ENCODE measurements around the gene TPRG1L.
"Not testable (repeated sequence)": the region's sequence is repeated elsewhere in the genome, so short reads cannot be mapped to it uniquely, and the experiment has no call there.

Gene TPRG1L

DNA sequence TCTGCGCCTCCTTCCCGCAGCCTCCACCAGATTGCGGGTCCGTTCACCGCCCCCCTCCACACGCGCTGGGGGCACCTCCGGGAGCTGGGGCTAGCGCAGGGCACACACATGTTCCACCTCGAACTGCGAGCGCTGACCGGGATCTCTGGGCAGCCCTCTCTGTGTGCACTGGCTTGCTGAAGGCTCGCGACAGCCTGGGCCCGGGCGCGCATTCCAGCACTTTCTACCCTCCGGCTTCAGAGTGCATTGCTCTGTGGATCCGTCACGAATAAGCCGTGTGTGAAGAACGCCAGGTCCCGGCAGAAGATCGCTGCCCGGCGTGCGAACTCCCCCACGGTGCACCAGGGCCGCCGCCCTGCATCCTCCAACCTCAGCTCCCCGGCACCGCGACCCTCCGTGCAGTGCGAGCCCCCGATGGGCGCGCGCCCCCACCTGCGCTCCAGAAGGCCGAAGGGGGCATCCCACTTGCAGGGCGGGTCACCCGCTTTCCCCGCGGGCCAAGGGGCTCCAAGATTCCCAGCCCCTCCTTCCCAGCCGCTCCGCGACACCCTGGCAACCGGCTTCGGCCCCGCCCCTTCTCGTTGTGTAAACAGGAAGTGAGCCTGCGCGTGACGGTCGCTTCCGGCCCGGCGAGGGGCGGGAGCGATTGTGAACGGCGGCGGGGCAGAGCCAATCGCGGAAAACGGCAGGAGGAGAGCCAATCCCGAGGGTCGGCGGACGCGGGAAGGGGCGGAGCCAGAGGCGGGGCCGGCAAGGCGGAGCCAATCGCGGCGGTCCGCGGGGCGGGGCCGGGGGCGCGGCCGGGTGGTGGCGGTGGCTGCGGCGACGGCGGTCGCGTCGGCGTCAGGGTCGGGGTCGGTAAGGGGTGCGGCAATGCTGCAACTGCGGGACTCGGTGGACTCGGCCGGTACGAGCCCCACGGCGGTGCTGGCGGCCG is at the start of gene TPRG1L:
Gene TPRG1L, plus strand, starts transcription at position 816 of the 937 bp plus-strand sequence. Its CDS starts 58 bp downstream, at position 874.
- TF ChIP-seq, protein P1, sequence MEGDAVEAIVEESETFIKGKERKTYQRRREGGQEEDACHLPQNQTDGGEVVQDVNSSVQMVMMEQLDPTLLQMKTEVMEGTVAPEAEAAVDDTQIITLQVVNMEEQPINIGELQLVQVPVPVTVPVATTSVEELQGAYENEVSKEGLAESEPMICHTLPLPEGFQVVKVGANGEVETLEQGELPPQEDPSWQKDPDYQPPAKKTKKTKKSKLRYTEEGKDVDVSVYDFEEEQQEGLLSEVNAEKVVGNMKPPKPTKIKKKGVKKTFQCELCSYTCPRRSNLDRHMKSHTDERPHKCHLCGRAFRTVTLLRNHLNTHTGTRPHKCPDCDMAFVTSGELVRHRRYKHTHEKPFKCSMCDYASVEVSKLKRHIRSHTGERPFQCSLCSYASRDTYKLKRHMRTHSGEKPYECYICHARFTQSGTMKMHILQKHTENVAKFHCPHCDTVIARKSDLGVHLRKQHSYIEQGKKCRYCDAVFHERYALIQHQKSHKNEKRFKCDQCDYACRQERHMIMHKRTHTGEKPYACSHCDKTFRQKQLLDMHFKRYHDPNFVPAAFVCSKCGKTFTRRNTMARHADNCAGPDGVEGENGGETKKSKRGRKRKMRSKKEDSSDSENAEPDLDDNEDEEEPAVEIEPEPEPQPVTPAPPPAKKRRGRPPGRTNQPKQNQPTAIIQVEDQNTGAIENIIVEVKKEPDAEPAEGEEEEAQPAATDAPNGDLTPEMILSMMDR (conservative IDR thresholded peaks at IDR 0.05; ENCODE audit: low read depth, low read length), result no peak
- H3K4me3 ChIP-seq (ENCODE audit: low read length), result peak within 1 kb of the TSS; percentile 86
- peak; percentile 75 for DNase-seq (ENCODE audit: low read depth)

DNA sequence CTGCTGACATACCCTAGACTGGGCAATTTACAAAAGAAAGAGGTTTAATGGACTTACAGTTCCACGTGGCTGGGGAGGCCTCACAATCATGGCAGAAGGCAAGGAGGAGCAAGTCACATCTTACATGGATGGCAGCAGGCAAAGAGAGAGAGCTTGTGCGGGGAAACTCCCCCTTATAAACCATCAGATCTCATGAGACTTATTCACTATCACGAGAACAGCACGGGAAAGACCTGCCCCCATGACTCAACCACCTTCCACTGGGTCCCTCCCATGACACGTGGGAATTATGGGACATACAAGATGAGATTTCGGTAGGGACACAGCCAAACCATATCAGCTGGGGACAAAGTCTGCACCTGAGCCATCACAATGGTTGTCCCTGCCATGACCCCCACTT is 49.3 kb upstream of the TPRG1L start:
- DNase-seq (ENCODE audit: low read depth); H3K4me3 ChIP-seq (ENCODE audit: low read length): not testable (repeated sequence)

DNA sequence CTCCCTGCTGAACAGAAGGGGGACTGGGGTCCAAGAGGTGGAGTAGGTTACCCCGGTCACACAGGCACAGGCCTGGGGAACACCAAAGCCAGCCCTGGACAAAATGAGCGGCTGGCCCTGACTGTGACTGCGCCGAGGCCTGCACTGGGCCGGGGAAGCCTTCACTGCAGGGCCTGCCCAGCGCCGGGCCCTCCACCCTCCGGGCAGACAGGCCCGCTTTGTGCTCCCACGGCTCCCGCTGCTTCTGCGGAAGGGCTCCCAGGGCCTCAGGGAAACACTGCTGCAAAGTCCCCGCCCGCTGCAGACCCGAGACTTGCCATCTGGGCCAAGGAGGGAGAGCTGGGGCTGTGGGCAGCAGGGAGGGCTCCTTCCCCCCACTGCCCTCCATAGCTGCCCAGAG is 48.8 kb upstream of the TPRG1L start:
- TF ChIP-seq, protein P1 (conservative IDR thresholded peaks at IDR 0.05; ENCODE audit: low read depth, low read length), result no peak
- no peak for DNase-seq (ENCODE audit: low read depth)
- H3K4me3 ChIP-seq (ENCODE audit: low read length), result no peak overlapping the region

DNA sequence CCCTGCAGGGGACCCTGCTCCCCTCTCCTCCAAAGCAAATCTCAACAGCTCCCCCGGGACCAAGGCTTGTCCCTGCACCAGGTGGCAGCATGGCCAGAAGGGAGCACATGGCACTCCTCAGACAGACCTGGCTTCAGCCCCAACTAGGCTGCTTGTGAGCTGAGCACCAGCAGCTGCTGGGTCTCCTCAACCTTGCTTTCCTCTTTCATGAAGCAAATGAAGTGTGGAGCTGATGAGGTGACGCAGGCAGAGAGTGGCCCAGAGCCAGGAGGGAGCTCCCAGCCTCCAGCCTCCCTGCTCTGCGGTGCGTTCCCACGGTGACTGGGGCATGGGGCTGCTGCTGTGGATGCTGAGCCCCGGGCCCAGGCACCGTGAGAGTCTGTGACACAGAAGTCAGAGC is 47.5 kb upstream of the TPRG1L start:
- TF ChIP-seq, protein P1 (conservative IDR thresholded peaks at IDR 0.05; ENCODE audit: low read depth, low read length), result peak; percentile 3
- H3K4me3 ChIP-seq (ENCODE audit: low read length), result no peak overlapping the region
- DNase-seq (ENCODE audit: low read depth), result peak; percentile 46

DNA sequence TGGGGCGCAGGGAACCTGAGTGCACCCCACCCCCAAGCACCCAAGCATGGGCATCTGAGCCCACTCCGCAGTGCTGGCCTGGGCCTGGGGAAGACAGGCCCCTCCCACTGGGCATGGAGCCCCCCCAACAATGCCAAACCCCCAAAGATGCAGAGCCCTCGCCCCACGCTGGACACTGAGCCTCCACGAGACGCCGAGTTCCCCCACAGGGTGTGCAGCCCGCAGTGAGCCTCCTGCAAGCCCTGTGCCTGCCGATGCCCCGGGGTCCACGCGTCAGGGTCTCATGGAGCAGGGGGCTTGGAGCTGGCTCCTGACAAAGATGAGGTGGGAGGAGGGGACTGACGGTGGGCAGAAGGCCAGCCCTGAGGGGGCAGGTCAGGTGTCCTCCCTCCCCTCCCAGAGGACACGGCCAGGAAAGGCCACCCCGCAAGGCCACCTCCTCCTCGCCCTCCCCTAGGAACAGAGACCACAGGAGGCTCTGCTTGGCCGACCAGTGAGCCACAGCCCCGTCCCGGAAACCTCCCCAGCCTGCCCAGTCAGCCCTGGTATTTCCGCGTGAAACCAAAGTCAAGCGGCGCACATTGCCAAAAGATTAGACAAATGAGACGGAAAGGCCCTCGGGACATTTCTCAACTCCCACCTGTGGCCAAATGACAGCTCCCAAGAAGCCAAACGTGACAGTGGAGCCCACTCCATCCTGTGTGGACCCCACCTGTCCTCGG is 46.9 kb upstream of the TPRG1L start:
- TF ChIP-seq, protein P1 (conservative IDR thresholded peaks at IDR 0.05; ENCODE audit: low read depth, low read length), result no peak
- no peak for DNase-seq (ENCODE audit: low read depth)
- H3K4me3 ChIP-seq (ENCODE audit: low read length), result no peak overlapping the region

DNA sequence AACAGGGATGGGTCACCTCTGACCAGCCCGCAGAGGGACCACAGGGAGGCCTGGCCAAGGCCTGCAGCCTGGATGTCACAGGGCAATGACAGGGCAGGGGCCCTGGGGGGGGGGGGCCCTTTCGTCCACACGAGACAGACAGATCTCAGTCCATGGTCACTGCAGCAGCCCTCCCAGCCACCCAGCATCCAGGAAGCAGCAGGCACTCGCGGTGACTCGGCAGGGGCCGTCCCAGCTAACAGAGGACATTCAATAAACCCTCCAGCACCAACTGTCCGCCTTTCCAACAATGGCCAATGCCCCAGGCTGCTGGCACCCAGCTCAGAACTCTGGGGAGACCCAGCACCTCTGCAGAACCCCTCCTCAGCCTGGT is 46.4 kb upstream of the TPRG1L start:
- no peak overlapping the region for H3K4me3 ChIP-seq (ENCODE audit: low read length)
- TF ChIP-seq, protein P1 (conservative IDR thresholded peaks at IDR 0.05; ENCODE audit: low read depth, low read length), result no peak
- DNase-seq (ENCODE audit: low read depth), result no peak

DNA sequence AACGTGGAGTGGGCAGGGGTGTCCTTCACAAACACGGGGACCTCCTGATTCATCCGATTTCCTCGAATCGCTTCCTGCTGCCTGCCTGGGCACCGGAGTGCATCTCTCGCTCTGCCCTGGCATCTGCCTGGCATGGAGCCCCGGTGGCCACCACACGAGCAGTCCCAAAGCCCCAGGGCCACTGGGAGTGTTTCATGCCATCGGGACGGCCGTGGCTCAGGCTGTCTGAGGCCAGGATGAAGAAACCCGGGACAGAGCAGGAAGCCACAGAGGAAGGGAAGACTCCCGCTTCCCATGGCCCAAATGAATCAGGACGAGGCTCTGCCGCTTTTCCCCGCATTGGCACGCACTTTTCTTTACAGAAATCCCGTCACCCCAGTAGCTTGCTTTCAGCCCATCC is 45.9 kb upstream of the TPRG1L start:
- no peak for DNase-seq (ENCODE audit: low read depth)
- TF ChIP-seq, protein P1 (conservative IDR thresholded peaks at IDR 0.05; ENCODE audit: low read depth, low read length), result no peak
- no peak overlapping the region for H3K4me3 ChIP-seq (ENCODE audit: low read length)

Data from retinal pigment epithelial cell (primary cell).